HepG2 (cell line): ENCODE results near the gene COMT. TPM values are rescaled to one million over a fixed set of nuclear protein-coding genes. Genes with fewer than 3 reads are reported as not detected.

Experiments used
- CEBPG ChIP-seq: IDR thresholded peaks from 2 replicates; pipeline ENCODE4 v1.6.1; 2016
- CREB1 ChIP-seq, 2 experiments: fragments of 450-650 bp in 1 of 2; IDR thresholded peaks; 2 replicates each; pipeline ENCODE4 v1.6.1; 2016 to 2017; ENCODE audit warnings: control low read depth in 1 of 2, mild to moderate bottlenecking in 1 of 2, missing compliant biosample characterization in 1 of 2, missing genetic modification characterization in 1 of 2
- GZF1 ChIP-seq: sonication (generic); formaldehyde crosslinking; IDR thresholded peaks from 2 replicates; pipeline ENCODE4 v1.5.1; 2020; ENCODE audit warnings: mild to moderate bottlenecking, missing genetic modification reagents
- KDM2A ChIP-seq: sonication (generic); formaldehyde crosslinking; IDR thresholded peaks from 2 replicates; pipeline ENCODE4 v1.4.0; 2020; ENCODE audit warnings: low read depth, missing genetic modification reagents, borderline replicate concordance
- NPAS2 ChIP-seq: sonication (generic); formaldehyde crosslinking; IDR thresholded peaks from 2 replicates; pipeline ENCODE4 v1.8.0; 2022; ENCODE audit warnings: mild to moderate bottlenecking, missing genetic modification reagents, borderline replicate concordance
- SP1 ChIP-seq, 2 experiments: fragments of 450-650 bp in 1 of 2; sonication (generic) in 1 of 2; formaldehyde crosslinking in 1 of 2; IDR thresholded peaks; 2 replicates each; pipeline versions ENCODE4 v1.4.0 to v1.6.1; 2016 to 2020; ENCODE audit warnings: missing genetic modification reagents in 1 of 2
- SP5 ChIP-seq: IDR thresholded peaks from 2 replicates; pipeline ENCODE4 v1.6.1; 2016; ENCODE audit warnings: low read depth, borderline replicate concordance
- YEATS2 ChIP-seq: sonication (generic); formaldehyde crosslinking; IDR thresholded peaks from 2 replicates; pipeline ENCODE4 v1.4.0; 2020; ENCODE audit warnings: missing genetic modification reagents, borderline replicate concordance
- ZBTB44 ChIP-seq: sonication (generic); formaldehyde crosslinking; IDR thresholded peaks from 2 replicates; pipeline ENCODE4 v1.4.0; 2020; ENCODE audit warnings: missing genetic modification reagents
- ZKSCAN8 ChIP-seq: IDR thresholded peaks from 2 replicates; pipeline ENCODE4 v1.6.1; 2016; ENCODE audit warnings: borderline replicate concordance, missing genetic modification reagents, missing compliant biosample characterization
- ZNF101 ChIP-seq: sonication (generic); formaldehyde crosslinking; IDR thresholded peaks from 2 replicates; pipeline ENCODE4 v1.4.0; 2020; ENCODE audit warnings: mild to moderate bottlenecking, low read depth, missing genetic modification reagents, borderline replicate concordance
- ZNF264 ChIP-seq: sonication (generic); formaldehyde crosslinking; IDR thresholded peaks from 2 replicates; pipeline ENCODE4 v1.4.0; 2020; ENCODE audit warnings: missing genetic modification reagents
- ZNF569 ChIP-seq: sonication (generic); formaldehyde crosslinking; IDR thresholded peaks from 2 replicates; pipeline ENCODE4 v1.5.0; 2020; ENCODE audit warnings: mild to moderate bottlenecking, missing genetic modification reagents, moderate library complexity, borderline replicate concordance
- ZNF781 ChIP-seq: sonication (generic); formaldehyde crosslinking; IDR thresholded peaks from 2 replicates; pipeline ENCODE4 v1.5.1; 2020; ENCODE audit warnings: borderline replicate concordance, mild to moderate bottlenecking, missing genetic modification reagents; ENCODE audit errors: not compliant biosample characterization
- polyA plus RNA-seq, 8 experiments: library from polyadenylated mRNA; depleted of rRNA in 3 of 8; stranded (reverse) in 7 of 8; unstranded in 1 of 8; fragments of >200 nt; fragmentation: Illumina TruSeq in 4 of 8; extraction: Trizol in 4 of 8; gene quantifications; 2 replicates each; pipeline versions ENCODE4 v1.2.1 to v1.2.3, GENCODE V29; 2011 to 2016; ENCODE audit warnings: low read depth in 4 of 8, missing spikeins in 1 of 8, mixed read lengths in 1 of 8; ENCODE audit not compliant: insufficient read depth in 1 of 8
- total RNA-seq, 5 experiments: library from RNA; depleted of rRNA; stranded (reverse); fragments of >200 nt; fragmentation: Illumina TruSeq; extraction: Trizol; gene quantifications; 2 replicates each; pipeline ENCODE4 v1.2.3, GENCODE V29; 2016; ENCODE audit warnings: low read depth in 1 of 5
- TF ChIP-seq, protein P1 (sequence below): sonication (generic); formaldehyde crosslinking; IDR thresholded peaks from 2 replicates; pipeline ENCODE4 v1.5.0; 2020; ENCODE audit warnings: mild to moderate bottlenecking, missing genetic modification reagents, borderline replicate concordance
- TF ChIP-seq, protein P2 (sequence below): sonication (generic); formaldehyde crosslinking; IDR thresholded peaks from 2 replicates; pipeline ENCODE4 v1.4.0; 2020; ENCODE audit warnings: missing genetic modification reagents
- TF ChIP-seq, protein P3 (sequence below): sonication (generic); formaldehyde crosslinking; IDR thresholded peaks from 2 replicates; pipeline ENCODE4 v1.4.0; 2020; ENCODE audit warnings: missing genetic modification reagents

COMT gene
- total and polyA plus RNA-seq, 2 of the 13 experiments (the other 11 are each of a cell fraction or from before 2014, with no cell fraction given) = 156 to 162 TPM

GRCh38 chr22:19892257-19892879, 49.2 kb upstream of the COMT start (continued):
- peak; percentile 87; the same call in 1 of the 2 replicates for TF ChIP-seq ZBTB44 (CRISPR knock-in tag)
- TF ChIP-seq ZNF101 (CRISPR knock-in tag) = no peak
- TF ChIP-seq CEBPG (CRISPR knock-in tag) = peak; percentile 52; the same call in 1 of the 2 replicates
- TF ChIP-seq, protein P1, sequence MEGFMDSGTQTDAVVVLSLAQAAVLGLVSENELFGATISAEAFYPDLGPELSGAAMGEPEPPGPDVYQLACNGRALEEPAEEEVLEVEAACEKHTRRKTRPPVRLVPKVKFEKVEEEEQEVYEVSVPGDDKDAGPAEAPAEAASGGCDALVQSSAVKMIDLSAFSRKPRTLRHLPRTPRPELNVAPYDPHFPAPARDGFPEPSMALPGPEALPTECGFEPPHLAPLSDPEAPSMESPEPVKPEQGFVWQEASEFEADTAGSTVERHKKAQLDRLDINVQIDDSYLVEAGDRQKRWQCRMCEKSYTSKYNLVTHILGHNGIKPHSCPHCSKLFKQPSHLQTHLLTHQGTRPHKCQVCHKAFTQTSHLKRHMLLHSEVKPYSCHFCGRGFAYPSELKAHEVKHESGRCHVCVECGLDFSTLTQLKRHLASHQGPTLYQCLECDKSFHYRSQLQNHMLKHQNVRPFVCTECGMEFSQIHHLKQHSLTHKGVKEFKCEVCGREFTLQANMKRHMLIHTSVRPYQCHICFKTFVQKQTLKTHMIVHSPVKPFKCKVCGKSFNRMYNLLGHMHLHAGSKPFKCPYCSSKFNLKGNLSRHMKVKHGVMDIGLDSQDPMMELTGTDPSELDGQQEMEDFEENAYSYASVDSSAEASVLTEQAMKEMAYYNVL (CRISPR knock-in tag) = peak; percentile 59; the same call in 1 of the 2 replicates
- TF ChIP-seq NPAS2 (CRISPR knock-in tag) = no peak
- TF ChIP-seq ZNF264 (CRISPR knock-in tag) = peak; percentile 98
- TF ChIP-seq YEATS2 (CRISPR knock-in tag) = peak; percentile 71; the same call in 1 of the 2 replicates
- TF ChIP-seq CREB1 (IDR thresholded peaks at IDR 0.05) = no peak
- no peak for TF ChIP-seq CREB1 (CRISPR knock-in tag; IDR thresholded peaks at IDR 0.05)
- TF ChIP-seq GZF1 (CRISPR knock-in tag) = no peak
- TF ChIP-seq, protein P2, sequence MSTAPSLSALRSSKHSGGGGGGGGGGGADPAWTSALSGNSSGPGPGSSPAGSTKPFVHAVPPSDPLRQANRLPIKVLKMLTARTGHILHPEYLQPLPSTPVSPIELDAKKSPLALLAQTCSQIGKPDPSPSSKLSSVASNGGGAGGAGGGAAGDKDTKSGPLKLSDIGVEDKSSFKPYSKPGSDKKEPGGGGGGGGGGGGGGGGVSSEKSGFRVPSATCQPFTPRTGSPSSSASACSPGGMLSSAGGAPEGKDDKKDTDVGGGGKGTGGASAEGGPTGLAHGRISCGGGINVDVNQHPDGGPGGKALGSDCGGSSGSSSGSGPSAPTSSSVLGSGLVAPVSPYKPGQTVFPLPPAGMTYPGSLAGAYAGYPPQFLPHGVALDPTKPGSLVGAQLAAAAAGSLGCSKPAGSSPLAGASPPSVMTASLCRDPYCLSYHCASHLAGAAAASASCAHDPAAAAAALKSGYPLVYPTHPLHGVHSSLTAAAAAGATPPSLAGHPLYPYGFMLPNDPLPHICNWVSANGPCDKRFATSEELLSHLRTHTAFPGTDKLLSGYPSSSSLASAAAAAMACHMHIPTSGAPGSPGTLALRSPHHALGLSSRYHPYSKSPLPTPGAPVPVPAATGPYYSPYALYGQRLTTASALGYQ (CRISPR knock-in tag) = peak; percentile 91; the same call in 1 of the 2 replicates
- peak; percentile 84 for TF ChIP-seq SP5 (CRISPR knock-in tag)
- TF ChIP-seq ZNF569 (CRISPR knock-in tag) = no peak; the same call in 1 of the 2 replicates
- TF ChIP-seq, protein P3, sequence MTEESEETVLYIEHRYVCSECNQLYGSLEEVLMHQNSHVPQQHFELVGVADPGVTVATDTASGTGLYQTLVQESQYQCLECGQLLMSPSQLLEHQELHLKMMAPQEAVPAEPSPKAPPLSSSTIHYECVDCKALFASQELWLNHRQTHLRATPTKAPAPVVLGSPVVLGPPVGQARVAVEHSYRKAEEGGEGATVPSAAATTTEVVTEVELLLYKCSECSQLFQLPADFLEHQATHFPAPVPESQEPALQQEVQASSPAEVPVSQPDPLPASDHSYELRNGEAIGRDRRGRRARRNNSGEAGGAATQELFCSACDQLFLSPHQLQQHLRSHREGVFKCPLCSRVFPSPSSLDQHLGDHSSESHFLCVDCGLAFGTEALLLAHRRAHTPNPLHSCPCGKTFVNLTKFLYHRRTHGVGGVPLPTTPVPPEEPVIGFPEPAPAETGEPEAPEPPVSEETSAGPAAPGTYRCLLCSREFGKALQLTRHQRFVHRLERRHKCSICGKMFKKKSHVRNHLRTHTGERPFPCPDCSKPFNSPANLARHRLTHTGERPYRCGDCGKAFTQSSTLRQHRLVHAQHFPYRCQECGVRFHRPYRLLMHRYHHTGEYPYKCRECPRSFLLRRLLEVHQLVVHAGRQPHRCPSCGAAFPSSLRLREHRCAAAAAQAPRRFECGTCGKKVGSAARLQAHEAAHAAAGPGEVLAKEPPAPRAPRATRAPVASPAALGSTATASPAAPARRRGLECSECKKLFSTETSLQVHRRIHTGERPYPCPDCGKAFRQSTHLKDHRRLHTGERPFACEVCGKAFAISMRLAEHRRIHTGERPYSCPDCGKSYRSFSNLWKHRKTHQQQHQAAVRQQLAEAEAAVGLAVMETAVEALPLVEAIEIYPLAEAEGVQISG (CRISPR knock-in tag) = peak; percentile 91
- TF ChIP-seq KDM2A (CRISPR knock-in tag) = peak; percentile 82; the same call in 1 of the 2 replicates
- no peak for TF ChIP-seq SP1 (IDR thresholded peaks at IDR 0.05)
- no peak for TF ChIP-seq SP1 (CRISPR knock-in tag; IDR thresholded peaks at IDR 0.05)
- TF ChIP-seq ZNF781 (CRISPR knock-in tag) = peak; percentile 99
- TF ChIP-seq ZKSCAN8 (CRISPR knock-in tag) = peak; percentile 86; the same call in 1 of the 2 replicates
